ENCODE results near the gene IGSF23.

DNA sequence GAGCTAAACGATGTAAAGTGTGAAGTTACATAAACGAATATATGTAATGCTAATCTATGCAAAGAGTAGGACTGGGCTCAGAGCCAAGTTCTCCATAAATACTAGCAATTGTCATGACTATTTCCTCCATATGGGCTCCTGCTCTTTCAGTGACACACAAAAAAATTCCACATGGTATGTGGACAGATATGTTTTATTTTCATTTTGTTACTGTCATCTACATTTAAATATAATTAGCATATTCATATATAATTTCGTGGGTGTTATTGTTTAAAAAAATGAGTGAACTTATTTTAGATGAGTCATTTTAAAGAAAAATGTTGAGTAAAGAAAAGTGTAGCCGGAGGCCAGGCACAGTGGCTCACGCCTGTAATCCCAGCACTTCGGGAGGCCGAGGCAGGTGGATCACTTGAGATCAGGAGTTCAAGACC is 5.0 kb upstream of the IGSF23 start:
- TF ChIP-seq, protein P1, sequence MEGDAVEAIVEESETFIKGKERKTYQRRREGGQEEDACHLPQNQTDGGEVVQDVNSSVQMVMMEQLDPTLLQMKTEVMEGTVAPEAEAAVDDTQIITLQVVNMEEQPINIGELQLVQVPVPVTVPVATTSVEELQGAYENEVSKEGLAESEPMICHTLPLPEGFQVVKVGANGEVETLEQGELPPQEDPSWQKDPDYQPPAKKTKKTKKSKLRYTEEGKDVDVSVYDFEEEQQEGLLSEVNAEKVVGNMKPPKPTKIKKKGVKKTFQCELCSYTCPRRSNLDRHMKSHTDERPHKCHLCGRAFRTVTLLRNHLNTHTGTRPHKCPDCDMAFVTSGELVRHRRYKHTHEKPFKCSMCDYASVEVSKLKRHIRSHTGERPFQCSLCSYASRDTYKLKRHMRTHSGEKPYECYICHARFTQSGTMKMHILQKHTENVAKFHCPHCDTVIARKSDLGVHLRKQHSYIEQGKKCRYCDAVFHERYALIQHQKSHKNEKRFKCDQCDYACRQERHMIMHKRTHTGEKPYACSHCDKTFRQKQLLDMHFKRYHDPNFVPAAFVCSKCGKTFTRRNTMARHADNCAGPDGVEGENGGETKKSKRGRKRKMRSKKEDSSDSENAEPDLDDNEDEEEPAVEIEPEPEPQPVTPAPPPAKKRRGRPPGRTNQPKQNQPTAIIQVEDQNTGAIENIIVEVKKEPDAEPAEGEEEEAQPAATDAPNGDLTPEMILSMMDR (IDR thresholded peaks at IDR 0.05) = peak in 1 of 6 experiments; percentile 2
- no peak for TF ChIP-seq POLR2A (IDR thresholded peaks at IDR 0.05)

Measured in Peyer's patch (tissue), 4 donors.